Forelimb muscle (tissue), 1 donor: Measurements from ENCODE around the gene ZNF502. TPM values are rescaled to one million over a fixed set of nuclear protein-coding genes. Genes with fewer than 3 reads are reported as not detected.
"Not testable (repeated sequence)": the region's sequence is repeated elsewhere in the genome, so short reads cannot be mapped to it uniquely, and the experiment has no call there.

ENCODE experiments used
- DNase-seq: peaks from one replicate; pipeline ENCODE4 v3.0.0-alpha.2; 2013; ENCODE audit warnings: low read depth
- polyA plus RNA-seq: library from polyadenylated mRNA; unstranded; fragments of 120-200 nt; gene quantifications from one replicate; pipeline ENCODE4 v1.2.1, GENCODE V29; 2013; ENCODE audit not compliant: insufficient read length

ZNF502 gene
- polyA plus RNA-seq: 6.1 TPM

- peak; percentile 81 for DNase-seq
Measured at GRCh38 chr3:44712455-44713075, at the start of gene ZNF502. Gene ZNF502 (plus strand): TSS chr3:44712660. CDS start chr3:44720262, 7,602 bp downstream.

GRCh38 chr3:44665173-44665572, 47.3 kb upstream of the ZNF502 start:
- no peak for DNase-seq

- no peak for DNase-seq
Measured at GRCh38 chr3:44666346-44666745, 46.1 kb upstream of the ZNF502 start.

- DNase-seq: no peak
Measured at GRCh38 chr3:44669760-44670159, 42.7 kb upstream of the ZNF502 start.

GRCh38 chr3:44673466-44673865, 39.0 kb upstream of the ZNF502 start:
- DNase-seq: not testable (repeated sequence)

- no peak for DNase-seq
Measured at GRCh38 chr3:44674211-44674610, 38.2 kb upstream of the ZNF502 start.

- DNase-seq: no peak
Measured at GRCh38 chr3:44678480-44679116, 33.9 kb upstream of the ZNF502 start.

- DNase-seq: no peak
Measured at GRCh38 chr3:44680921-44681455, 31.5 kb upstream of the ZNF502 start.

GRCh38 chr3:44682182-44682896, 30.1 kb upstream of the ZNF502 start:
- no peak for DNase-seq

- DNase-seq: peak; percentile 25
Measured at GRCh38 chr3:44685128-44685800, 27.2 kb upstream of the ZNF502 start.

- no peak for DNase-seq
Measured at GRCh38 chr3:44687898-44688297, 24.6 kb upstream of the ZNF502 start.

- DNase-seq: no peak
Measured at GRCh38 chr3:44721231-44722102, 9.0 kb downstream of the ZNF502 start.

- DNase-seq: no peak
Measured at GRCh38 chr3:44722103-44722401, 9.6 kb downstream of the ZNF502 start.

GRCh38 chr3:44729384-44729910, 17.0 kb downstream of the ZNF502 start, which contains the start of gene ZNF501:
Gene ZNF501 (plus strand): TSS chr3:44729635. CDS start chr3:44734422, 4,787 bp downstream.
- peak; percentile 80 for DNase-seq

GRCh38 chr3:44734646-44735168, 22.2 kb downstream of the ZNF502 start:
- DNase-seq: no peak

- DNase-seq: no peak
Measured at GRCh38 chr3:44761101-44761423, 48.6 kb downstream of the ZNF502 start.

- peak; percentile 91 for DNase-seq
Measured at GRCh38 chr3:44761424-44762169, 49.1 kb downstream of the ZNF502 start, which contains the start of the genes KIAA1143 and KIF15. Gene KIAA1143 (minus strand): TSS chr3:44761619. CDS start chr3:44761602, 17 bp downstream. Gene KIF15 (plus strand): TSS chr3:44761794. CDS start chr3:44761866, 72 bp downstream.

- DNase-seq: no peak
Measured at GRCh38 chr3:44762170-44762677, 49.8 kb downstream of the ZNF502 start.

GRCh38 chr3:44762690-44763089, 50.2 kb downstream of the ZNF502 start:
- DNase-seq: no peak

- no peak for DNase-seq
Measured at GRCh38 chr3:44764248-44764647, 51.8 kb downstream of the ZNF502 start.
